Measurements from ENCODE around the gene PIM1. TPM values are rescaled to one million over a fixed set of nuclear protein-coding genes. Genes with fewer than 3 reads are reported as not detected.

PIM1 gene
- total and polyA plus RNA-seq, 9 of the 15 experiments (the other 6 are each of a cell fraction or from before 2014, with no cell fraction given), result 19.0 to 789 (median 212) TPM

DNA sequence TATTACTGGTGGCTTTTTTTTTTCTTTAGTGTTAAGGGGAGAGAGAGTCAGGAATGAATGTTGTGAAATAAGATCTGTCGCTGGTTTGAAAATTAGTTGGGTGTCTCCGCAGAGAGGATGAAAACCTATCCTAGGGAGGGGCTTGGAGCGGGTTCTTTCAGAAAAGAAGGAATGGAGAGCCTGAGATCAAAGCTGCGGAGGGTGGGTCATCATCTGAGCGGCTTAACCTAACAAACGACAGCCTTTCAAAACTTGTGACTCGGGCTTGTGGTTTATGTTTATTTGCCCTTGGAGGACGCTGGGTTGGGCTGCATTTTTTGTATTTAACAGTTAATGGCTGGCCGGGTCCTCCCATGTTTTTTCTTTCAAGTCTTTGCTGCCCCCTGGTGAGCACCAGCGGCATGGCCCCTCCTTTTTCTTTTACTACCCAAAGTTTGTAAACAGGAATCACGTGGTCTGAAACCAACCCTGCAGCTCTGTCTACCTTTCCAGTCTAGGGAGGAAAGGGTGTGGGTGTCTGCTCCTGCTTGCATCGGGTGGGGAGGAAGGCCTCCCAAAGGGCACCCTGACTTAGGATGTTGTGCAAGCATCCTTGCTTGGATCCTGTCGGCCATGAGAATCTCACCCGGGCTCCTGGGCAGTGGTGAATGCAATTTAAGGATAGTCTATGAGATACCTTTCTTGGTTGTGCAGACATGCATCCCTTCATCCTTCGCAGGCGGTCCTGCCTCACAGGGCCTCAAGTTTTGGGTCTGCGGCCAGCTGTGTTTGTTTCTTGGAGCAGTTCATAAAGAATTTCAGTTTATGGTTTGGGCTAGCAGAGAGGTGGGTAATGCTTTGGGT, 2.2 kb downstream of the PIM1 start (continued):
- TF ChIP-seq ZKSCAN8 (CRISPR knock-in tag; IDR thresholded peaks at IDR 0.05), result no peak; the same call in 1 of the 2 replicates
- no peak for TF ChIP-seq ZNF212 (CRISPR knock-in tag; IDR thresholded peaks at IDR 0.05)
- no peak for TF ChIP-seq NONO (IDR thresholded peaks at IDR 0.05; ENCODE audit: low read depth in 2 of 2, low read length in 1 of 2)
- TF ChIP-seq, protein P1, sequence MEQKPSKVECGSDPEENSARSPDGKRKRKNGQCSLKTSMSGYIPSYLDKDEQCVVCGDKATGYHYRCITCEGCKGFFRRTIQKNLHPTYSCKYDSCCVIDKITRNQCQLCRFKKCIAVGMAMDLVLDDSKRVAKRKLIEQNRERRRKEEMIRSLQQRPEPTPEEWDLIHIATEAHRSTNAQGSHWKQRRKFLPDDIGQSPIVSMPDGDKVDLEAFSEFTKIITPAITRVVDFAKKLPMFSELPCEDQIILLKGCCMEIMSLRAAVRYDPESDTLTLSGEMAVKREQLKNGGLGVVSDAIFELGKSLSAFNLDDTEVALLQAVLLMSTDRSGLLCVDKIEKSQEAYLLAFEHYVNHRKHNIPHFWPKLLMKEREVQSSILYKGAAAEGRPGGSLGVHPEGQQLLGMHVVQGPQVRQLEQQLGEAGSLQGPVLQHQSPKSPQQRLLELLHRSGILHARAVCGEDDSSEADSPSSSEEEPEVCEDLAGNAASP (IDR thresholded peaks at IDR 0.05), result no peak
- TF ChIP-seq, protein P2, sequence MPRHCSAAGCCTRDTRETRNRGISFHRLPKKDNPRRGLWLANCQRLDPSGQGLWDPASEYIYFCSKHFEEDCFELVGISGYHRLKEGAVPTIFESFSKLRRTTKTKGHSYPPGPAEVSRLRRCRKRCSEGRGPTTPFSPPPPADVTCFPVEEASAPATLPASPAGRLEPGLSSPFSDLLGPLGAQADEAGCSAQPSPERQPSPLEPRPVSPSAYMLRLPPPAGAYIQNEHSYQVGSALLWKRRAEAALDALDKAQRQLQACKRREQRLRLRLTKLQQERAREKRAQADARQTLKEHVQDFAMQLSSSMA (CRISPR knock-in tag; IDR thresholded peaks at IDR 0.05), result peak; percentile 18; the same call in 1 of the 2 replicates
- peak; percentile 93 for TF ChIP-seq SMAD4 (CRISPR knock-in tag; conservative IDR thresholded peaks at IDR 0.05)
- peak; percentile 65 for TF ChIP-seq TBP (optimal IDR thresholded peaks at IDR 0.05; ENCODE audit: low read depth, low read length)
- peak in 1 of 2 experiments; percentile 45; a peak in 1 of 4 replicates for TF ChIP-seq ETV6 (IDR thresholded peaks at IDR 0.05; ENCODE audit: borderline replicate concordance in 1 of 2, low read depth in 2 of 2, low read length in 1 of 2)
- no peak for TF ChIP-seq ETV6 (CRISPR knock-in tag; IDR thresholded peaks at IDR 0.05; ENCODE audit: borderline replicate concordance)
- peak; percentile 89 for TF ChIP-seq ARID2 (IDR thresholded peaks at IDR 0.05)
- TF ChIP-seq FOXM1 (IDR thresholded peaks at IDR 0.05; ENCODE audit: low read depth), result peak; percentile 94
- TF ChIP-seq FOXM1 (CRISPR knock-in tag; IDR thresholded peaks at IDR 0.05; ENCODE audit: low read depth), result peak; percentile 76; the same call in 1 of the 2 replicates
- TF ChIP-seq ZEB2 (IDR thresholded peaks at IDR 0.05), result 0 out of 2 replicates have a peak, but pooled peaks have one; percentile 38
- TF ChIP-seq PHB2 (IDR thresholded peaks at IDR 0.05; ENCODE audit: low read depth), result peak; percentile 27; the same call in 1 of the 2 replicates
- TF ChIP-seq RBFOX2 (IDR thresholded peaks at IDR 0.05; ENCODE audit: low read depth, low read length), result peak; percentile 75
- peak; percentile 73 for TF ChIP-seq TEAD4 (IDR thresholded peaks at IDR 0.05; ENCODE audit: low read length)
- TF ChIP-seq TEAD4 (CRISPR knock-in tag; IDR thresholded peaks at IDR 0.05; ENCODE audit: borderline replicate concordance), result no peak
- TF ChIP-seq TEAD1 (CRISPR knock-in tag; IDR thresholded peaks at IDR 0.05), result 0 out of 4 replicates have a peak, but pooled peaks of 1 of the 2 experiments have one; percentile 65
- TF ChIP-seq U2AF2 (optimal IDR thresholded peaks at IDR 0.05; ENCODE audit: low read depth, low read length), result no peak
- no peak for TF ChIP-seq HMG20B (CRISPR knock-in tag; IDR thresholded peaks at IDR 0.05)
- 0 out of 2 replicates have a peak, but pooled peaks have one; percentile 3 for TF ChIP-seq MBD2 (IDR thresholded peaks at IDR 0.05; ENCODE audit: borderline replicate concordance, low read depth)
- 0 out of 2 replicates have a peak, but pooled peaks have one; percentile 19 for TF ChIP-seq RHOXF2B (CRISPR knock-in tag; conservative IDR thresholded peaks at IDR 0.05)
- TF ChIP-seq FOXA3 (CRISPR knock-in tag; conservative IDR thresholded peaks at IDR 0.05 in 1 of 2, IDR thresholded peaks at IDR 0.05 in 1 of 2), result peak; percentile 93 to 97
- TF ChIP-seq ZNF143 (CRISPR knock-in tag; IDR thresholded peaks at IDR 0.05), result peak; percentile 46; the same call in 1 of the 2 replicates
- TF ChIP-seq ZNF583 (CRISPR knock-in tag; IDR thresholded peaks at IDR 0.05), result no peak
- peak; percentile 40; the same call in 1 of the 2 replicates for TF ChIP-seq KLF16 (IDR thresholded peaks at IDR 0.05)
